Lower leg skin (tissue), 3 donors: ENCODE data around the gene SH3D21.

Experiments used
- POLR2A ChIP-seq, 2 donors: fragments of 450-650 bp; IDR thresholded peaks; one replicate each; pipeline ENCODE4 v1.6.1; 2016 to 2017; ENCODE audit warnings: antibody characterized with exemption in 2 of 2, mild to moderate bottlenecking in 1 of 2, moderate library complexity in 1 of 2
- TF ChIP-seq, protein P1 (sequence below), 3 donors: fragments of 450-650 bp; IDR thresholded peaks; one replicate each; pipeline ENCODE4 v1.5.1; 2016; ENCODE audit warnings: antibody characterized with exemption in 3 of 3, mild to moderate bottlenecking in 3 of 3, moderate library complexity in 2 of 3

DNA sequence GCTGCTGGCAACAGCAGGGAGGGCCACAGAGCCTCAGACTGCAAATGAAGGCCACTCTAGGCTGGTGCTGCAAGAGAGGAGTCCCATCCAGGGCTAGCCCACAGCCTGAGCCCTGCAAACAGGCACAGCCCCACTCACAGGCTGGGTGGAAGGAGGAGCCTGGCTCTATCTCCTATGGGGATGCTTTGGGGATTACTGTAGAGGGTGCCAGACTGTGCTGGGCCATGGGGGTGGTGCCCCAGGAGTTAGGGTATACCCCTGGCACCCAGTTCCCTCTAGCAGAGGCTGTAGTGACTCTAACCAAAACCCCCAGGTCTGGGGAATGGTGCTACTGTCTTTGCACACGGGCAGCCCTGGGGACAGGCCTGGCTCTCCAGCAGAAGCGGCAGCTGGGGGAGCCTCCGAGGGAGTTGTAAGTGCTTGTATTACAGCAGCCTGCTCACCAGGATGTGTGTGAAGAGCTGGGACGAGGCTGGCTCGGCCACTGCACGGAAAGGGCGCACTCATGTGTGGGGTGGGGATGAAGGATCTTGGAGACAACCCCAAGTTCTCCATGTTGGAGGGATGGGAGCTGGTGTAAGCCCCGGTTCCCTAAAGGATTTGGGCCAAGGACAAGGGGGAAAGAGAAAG is 40.7 kb downstream of the SH3D21 start:
- no peak for TF ChIP-seq POLR2A (IDR thresholded peaks at IDR 0.05)
- TF ChIP-seq, protein P1, sequence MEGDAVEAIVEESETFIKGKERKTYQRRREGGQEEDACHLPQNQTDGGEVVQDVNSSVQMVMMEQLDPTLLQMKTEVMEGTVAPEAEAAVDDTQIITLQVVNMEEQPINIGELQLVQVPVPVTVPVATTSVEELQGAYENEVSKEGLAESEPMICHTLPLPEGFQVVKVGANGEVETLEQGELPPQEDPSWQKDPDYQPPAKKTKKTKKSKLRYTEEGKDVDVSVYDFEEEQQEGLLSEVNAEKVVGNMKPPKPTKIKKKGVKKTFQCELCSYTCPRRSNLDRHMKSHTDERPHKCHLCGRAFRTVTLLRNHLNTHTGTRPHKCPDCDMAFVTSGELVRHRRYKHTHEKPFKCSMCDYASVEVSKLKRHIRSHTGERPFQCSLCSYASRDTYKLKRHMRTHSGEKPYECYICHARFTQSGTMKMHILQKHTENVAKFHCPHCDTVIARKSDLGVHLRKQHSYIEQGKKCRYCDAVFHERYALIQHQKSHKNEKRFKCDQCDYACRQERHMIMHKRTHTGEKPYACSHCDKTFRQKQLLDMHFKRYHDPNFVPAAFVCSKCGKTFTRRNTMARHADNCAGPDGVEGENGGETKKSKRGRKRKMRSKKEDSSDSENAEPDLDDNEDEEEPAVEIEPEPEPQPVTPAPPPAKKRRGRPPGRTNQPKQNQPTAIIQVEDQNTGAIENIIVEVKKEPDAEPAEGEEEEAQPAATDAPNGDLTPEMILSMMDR (IDR thresholded peaks at IDR 0.05), result no peak
